Activated naive CD4-positive, alpha-beta T cell (primary cell): ENCODE results near the gene C10orf67.
"Not testable (repeated sequence)": the region's sequence is repeated elsewhere in the genome, so short reads cannot be mapped to it uniquely, and the experiment has no call there.

ENCODE experiments used
- DNase-seq, 4 experiments: peaks; one replicate each; lab custom pipeline; 2025; lab: John Stamatoyannopoulos, UW

The C10orf67 gene

GRCh38 chr10:23362069-23362830, 17.7 kb upstream of the C10orf67 start:
- DNase-seq = no peak

- DNase-seq = no peak
These were observed 17.1 kb upstream of the C10orf67 start for GRCh38 chr10:23361665-23362064.

- no peak for DNase-seq
These were observed 15.2 kb upstream of the C10orf67 start for GRCh38 chr10:23359692-23360380.

DNA sequence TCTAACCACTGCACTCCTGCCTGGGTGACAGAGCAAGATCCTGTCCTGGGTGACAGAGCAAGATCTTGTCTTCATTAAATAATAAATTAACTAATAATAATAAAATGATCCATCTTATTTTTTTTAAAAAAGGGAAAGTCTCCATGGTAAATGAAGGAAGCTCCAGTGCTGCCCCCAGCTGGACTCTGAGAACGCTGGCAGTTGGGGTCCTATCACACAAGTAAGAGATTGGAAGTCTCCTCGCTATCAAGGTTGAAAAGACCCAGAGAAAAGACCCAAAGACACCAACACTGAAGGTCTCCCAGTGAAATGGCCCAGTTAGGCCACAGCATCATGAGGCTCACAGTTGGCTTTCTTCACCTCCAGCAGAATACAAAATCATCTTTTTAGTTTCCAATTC, 13.8 kb upstream of the C10orf67 start:
- no peak for DNase-seq

DNA sequence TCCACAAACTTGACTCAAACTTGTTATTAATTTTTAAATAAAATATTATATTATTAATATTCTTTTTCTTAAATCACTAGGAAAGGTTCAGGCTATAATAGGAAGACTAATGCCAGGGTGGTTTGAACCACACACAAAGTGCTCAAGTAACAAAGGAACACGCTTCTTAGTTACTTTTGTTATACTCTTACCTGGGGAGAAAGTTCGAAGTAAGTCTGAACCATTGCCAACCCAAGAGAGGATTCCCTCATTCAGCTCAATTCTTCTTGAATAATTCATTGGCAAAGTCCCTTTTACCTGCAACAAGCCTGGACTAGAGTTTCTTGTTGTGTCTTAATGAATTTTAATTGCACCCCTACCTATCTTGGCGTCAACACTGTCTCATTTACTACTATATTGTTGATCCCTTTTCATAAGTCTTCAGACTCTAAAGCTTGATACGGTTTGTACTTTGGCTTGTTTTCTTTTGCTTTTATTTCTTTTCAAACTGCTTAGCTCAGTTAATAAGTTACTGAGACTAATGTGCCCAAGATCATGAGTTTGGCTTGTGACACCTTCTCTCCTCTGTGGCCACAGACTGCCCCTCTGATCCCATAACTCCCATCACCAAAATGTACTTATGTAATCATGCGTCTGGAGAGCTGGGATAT, 10.2 kb upstream of the C10orf67 start:
- DNase-seq = no peak

DNA sequence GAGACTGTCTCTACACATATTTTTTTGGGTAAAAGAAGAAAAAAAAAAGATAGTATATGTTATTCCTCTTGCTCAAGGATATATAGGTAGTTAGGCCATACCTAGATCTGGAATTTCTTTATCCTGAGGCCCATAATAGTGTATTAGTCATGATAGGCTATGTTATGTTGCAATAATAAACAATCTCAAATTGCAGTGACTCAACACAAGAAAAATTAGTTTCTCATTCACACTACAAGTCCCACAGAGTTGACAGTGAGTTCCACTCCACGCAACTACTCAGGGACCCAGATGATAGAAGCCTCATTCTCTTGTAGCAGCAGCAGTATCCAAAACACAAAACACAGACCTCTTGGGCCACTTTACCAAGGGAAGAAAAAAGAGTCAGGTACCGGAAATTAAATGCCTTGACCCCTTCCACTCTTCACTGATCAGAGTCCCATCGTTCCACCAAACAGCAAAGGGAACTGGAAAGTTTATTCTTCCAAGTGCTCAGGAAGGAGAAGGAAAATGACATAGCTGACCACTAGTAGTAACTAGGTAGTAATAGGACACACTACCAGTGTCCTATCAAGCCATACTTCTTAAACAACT, 7.4 kb upstream of the C10orf67 start:
- DNase-seq = no peak

DNA sequence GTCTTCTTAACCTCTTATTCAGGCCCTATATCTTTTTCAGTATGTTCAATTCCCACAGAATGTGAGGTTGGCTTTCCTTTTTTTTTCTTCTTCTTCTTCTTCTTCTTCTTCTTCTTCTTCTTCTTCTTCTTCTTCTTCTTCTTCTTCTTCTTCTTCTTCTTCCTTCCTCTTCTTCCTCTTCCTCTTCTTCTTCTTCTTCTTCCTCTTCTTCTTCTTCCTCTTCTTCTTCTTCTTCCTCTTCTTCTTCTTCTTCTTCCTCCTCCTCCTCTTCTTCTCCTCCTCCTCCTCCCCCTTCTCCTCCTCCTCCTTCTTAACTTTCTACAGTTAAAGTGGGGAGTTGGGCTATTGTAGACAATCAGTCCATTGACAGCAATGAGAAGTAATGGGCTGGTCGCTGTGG, 6.1 kb upstream of the C10orf67 start:
- not testable (repeated sequence) for DNase-seq

DNA sequence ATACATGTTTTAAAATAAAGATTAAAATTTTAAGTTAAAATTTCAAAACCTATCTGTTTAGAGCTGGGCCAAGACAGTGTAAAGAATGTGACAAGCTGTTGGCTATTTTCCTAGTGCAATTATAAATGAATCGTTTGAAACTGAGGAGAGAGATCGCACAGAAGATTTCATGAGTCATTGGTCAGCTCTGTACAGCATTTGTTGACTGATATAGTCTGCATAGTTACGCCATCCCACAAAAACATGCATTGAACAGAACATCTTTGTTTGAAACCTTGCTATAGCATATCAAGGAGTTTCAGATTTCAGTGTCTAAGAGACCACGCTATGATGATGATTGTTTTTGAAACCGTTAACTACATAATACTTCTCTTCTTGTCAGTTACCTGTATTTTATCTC, 1.3 kb upstream of the C10orf67 start:
- no peak for DNase-seq

- peak in 3 of 4 experiments; percentile 12 to 22 (median 15) for DNase-seq
These were observed 881 bp downstream of the C10orf67 start for GRCh38 chr10:23343591-23344240.

DNA sequence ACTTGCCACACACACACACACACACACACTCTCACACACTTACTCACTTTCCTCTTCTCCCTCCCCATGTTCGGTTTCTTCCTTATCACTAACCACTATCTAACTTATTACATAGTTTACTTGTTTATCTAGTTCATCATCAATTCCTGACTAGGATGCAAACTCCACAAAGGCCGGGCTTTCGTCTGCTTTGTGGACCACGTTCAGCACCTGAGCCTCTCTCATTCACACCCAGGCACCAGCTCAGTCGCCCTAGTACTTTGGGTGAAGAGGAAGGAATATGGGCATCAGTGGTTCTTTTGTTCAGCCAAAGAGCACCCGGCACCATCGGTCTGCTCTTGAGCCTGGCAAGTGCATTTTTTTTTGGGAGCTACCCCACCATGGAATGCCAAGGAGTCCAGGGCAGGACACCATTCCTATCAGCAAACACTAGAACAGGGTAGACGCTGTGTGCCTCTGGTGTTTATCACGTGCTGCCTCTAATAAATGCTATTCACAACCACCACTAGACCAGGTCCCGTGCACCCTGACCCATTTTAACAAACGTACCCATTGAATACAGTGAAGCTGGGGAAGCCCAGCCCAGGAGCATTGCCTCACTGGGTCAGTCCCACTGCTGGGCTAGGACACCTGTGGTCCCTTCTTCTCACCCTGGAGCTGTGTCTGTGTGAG, 2.2 kb downstream of the C10orf67 start:
- DNase-seq = no peak

DNA sequence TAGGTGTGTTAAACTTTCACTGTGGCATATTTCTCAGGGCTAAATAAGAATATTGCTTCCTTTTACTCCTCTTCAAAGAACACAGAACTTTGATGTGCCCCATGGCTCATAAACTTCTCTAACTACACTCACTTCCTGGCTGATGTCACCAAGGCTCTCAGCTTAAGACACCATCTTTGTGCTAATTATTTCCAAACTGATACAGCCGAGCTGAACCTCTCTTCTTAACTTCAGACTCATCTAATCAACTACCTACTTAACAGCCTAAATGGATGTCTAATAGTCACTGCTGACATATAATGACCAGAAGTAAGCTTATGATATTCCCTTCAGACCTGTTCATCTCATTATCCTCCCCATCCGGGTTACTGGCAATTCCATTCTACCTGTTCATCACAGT, 3.6 kb downstream of the C10orf67 start:
- DNase-seq = no peak

- no peak for DNase-seq
These were observed 4.2 kb downstream of the C10orf67 start for GRCh38 chr10:23340354-23340753.

- DNase-seq = no peak
These were observed 5.7 kb downstream of the C10orf67 start for GRCh38 chr10:23338886-23339285.

GRCh38 chr10:23338155-23338828, 6.3 kb downstream of the C10orf67 start:
- DNase-seq = no peak

GRCh38 chr10:23337616-23338015, 7.0 kb downstream of the C10orf67 start:
- DNase-seq = no peak

DNA sequence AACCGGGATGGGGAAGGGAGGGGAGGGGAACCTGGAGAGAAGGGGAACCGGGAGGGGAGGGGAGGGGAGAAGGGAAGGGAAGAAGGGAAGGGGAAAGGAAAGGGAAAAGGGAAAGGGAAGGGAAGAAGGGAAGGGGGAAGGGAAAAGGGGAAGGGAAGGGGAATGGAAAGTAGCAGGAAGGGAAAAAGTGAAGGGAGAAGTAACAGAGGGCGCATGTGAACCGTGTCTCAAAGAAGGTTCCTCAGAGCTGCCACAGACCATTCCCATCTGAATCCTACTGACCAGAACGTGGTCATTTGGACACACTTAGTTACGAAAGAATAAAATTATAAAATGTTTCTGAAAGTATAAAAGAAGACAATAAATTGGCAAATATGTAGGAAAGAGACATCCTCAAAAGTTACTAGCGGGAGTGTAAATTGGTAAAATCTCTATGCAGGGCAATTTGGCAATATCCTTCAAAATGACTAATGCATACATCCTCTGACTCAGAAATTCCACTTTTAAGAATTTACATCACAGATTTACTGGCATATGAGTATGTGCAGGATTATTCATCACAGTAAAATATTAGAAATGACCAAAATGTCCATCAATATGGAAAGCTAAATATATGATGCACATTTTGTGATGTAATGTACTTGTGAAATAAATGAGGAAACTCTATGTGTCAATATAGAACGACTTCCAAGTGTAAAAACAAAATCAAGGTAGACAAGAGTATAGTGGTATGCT, 12.9 kb downstream of the C10orf67 start:
- no peak for DNase-seq

GRCh38 chr10:23330948-23331347, 13.6 kb downstream of the C10orf67 start:
- no peak for DNase-seq

- no peak for DNase-seq
These were observed 17.9 kb downstream of the C10orf67 start for GRCh38 chr10:23326544-23327307.

GRCh38 chr10:23325132-23325531, 19.5 kb downstream of the C10orf67 start:
- DNase-seq = no peak

DNA sequence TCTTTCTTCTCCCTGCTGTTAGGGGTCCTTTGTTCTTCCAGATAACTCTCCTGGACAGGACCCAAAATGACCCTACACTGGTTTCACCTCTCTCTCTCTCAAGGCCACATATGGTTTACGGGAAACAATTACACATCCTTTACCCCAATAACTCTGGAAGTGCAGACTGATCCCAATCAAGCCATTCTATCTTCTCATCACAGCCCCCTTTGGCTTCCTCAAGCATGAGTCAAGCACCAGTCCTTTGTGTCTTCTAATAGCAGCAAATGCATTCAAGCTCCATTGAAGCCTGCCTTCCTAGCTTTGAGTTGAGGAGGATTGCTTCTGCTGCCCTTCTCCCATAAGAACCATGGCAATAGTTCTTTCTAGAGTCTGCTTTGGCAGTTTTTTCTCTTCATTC, 20.2 kb downstream of the C10orf67 start:
- no peak for DNase-seq
